ENCODE results near the gene MYO18A. TPM values are rescaled to one million over a fixed set of nuclear protein-coding genes. Genes with fewer than 3 reads are reported as not detected.

Gene MYO18A
- total and polyA plus RNA-seq, 10 of the 15 experiments (the other 5 are each of a cell fraction or from before 2014, with no cell fraction given) = 2.9 to 66.0 (median 24.5) TPM

DNA sequence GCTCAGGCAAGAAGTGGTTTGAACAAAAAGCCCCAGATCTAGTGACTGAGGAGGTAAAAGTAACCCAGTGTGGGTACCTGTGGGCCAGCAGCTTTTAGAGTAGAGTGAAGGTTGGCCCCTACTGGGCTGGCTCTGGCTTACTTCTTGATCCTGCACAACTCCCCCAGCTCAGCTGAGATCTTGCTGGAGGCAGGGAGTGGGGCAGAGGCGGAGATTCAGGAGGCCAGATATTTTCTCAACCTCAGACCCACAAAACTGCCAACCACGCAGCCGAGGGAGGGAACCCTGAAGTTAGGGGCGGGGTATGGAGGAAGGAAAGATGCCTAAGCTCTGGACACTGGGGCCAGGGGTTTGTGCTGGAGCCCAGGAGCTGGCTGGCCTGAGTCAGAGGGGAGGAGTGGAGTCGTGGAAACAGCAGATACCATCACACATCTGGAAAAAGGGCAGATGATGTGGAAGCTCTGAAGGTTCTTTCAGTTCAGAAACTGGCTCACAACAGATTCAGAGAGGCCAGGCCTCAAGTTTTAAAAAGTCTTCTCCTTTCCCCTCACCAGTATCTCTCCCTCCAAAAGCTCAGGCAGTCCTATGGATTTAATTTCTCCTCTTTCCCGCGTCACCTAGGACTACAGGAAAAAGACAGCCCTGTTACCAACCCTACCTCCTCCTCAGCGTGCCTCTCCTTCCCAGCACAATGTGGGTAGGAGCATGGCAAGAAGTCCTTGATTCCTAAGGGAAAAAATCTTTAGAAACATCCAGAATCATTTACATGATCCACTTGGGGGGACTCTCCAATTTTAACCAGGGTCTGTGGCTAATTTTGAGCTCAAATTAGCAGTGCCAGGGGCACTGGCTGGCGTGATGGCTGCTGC is 48.1 kb downstream of the MYO18A start:
- intact Hi-C loops (cut with micrococcal nuclease; ENCODE audit: unreplicated experiment) (no loop called here), in situ Hi-C loops (cut with MboI) (no loop called here)
- H4K20me1 ChIP-seq (ENCODE audit: control insufficient read depth, insufficient read depth) = no peaks in the 10 kb centered on the region
- H3K27me3 ChIP-seq (replicated peaks in 1 of 2; ENCODE audit: control insufficient read depth in 2 of 2, insufficient read depth in 2 of 2, low read length in 1 of 2) = no peaks in the 10 kb centered on the region
- no peak for ATAC-seq
- H3K4me3 ChIP-seq = no peak overlapping the region
- H3K4me2 ChIP-seq (ENCODE audit: control insufficient read depth, insufficient read depth) = no peak overlapping the region
- no peak overlapping the region for H3K27ac ChIP-seq (ENCODE audit: control insufficient read depth, insufficient read depth)
- ChIA-PET SMC1A (ENCODE audit: uncharacterized antibody, unreplicated experiment) (interaction anchor here (1.1 to 2.6 kb wide), 5 partner anchors 8 to 159 kb away, joined by 3 to 10 read pairs (median 4); no protein-coding TSS in a partner anchor), RAD21 (ENCODE audit: unreplicated experiment) (interaction anchor here (1.1 to 1.8 kb wide), 4 partner anchors 8 to 180 kb away, joined by 3 to 6 read pairs (median 4); partner anchors contain the start of gene PHF12), POLR2A (no interaction called here), CTCF (interaction anchor here (0.7 to 14.0 kb wide), 11 partner anchors 8 to 198 kb away, joined by 3 to 371 read pairs (median 5); partner anchors contain the start of gene MYO18A)
- H2AFZ ChIP-seq (ENCODE audit: control insufficient read depth, low read depth, low read length) = no peak overlapping the region
- H3K9ac ChIP-seq (ENCODE audit: control insufficient read depth, insufficient read depth, low read length) = no peak overlapping the region
- WGBS (ENCODE audit: insufficient coverage, insufficient replicate concordance, low lambda C conversion rate, missing lambda C conversion rate) = 70% methylated on average over 9 of the region's 9 CpGs
- FAIRE-seq = no peak
- H3K36me3 ChIP-seq (ENCODE audit: control insufficient read depth in 2 of 2, insufficient read depth in 2 of 2, low read length in 1 of 2) = peaks cover 7 to 8% of the 10 kb centered on the region in 2 experiments; a peak in 3 of 4 replicates
- no peak for DNase-seq (ENCODE audit: low read depth, low spot score)
- no peaks in the 10 kb centered on the region for H3K79me2 ChIP-seq (ENCODE audit: control insufficient read depth, insufficient read depth, low read length)
- no TSS peak for BruUV-seq (replicated peaks)
- H3K4me1 ChIP-seq (ENCODE audit: control insufficient read depth, insufficient read depth, low read length) = no peaks in the 10 kb centered on the region
- TF ChIP-seq, protein P1, sequence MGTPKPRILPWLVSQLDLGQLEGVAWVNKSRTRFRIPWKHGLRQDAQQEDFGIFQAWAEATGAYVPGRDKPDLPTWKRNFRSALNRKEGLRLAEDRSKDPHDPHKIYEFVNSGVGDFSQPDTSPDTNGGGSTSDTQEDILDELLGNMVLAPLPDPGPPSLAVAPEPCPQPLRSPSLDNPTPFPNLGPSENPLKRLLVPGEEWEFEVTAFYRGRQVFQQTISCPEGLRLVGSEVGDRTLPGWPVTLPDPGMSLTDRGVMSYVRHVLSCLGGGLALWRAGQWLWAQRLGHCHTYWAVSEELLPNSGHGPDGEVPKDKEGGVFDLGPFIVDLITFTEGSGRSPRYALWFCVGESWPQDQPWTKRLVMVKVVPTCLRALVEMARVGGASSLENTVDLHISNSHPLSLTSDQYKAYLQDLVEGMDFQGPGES (IDR thresholded peaks at IDR 0.05) = no peak
- no peaks in the 10 kb centered on the region for H3K9me3 ChIP-seq (replicated peaks; ENCODE audit: control insufficient read depth, insufficient read depth, low read length)

GRCh38 chr17:29129731-29130130 is 50.5 kb downstream of the MYO18A start:
- intact Hi-C loops (cut with micrococcal nuclease; ENCODE audit: unreplicated experiment) (no loop called here), in situ Hi-C loops (cut with MboI) (no loop called here)
- ChIA-PET RAD21 (ENCODE audit: unreplicated experiment) (no interaction called here), SMC1A (ENCODE audit: uncharacterized antibody, unreplicated experiment) (interaction anchor here (1.0 kb wide), 1 partner anchor 10 kb away, joined by 3 read pairs; no protein-coding TSS in a partner anchor), CTCF (interaction anchor here (0.7 to 14.0 kb wide), 4 partner anchors 10 to 90 kb away, joined by 3 to 371 read pairs (median 11); no protein-coding TSS in a partner anchor), POLR2A (interaction anchor here (0.6 to 1.9 kb wide), 2 partner anchors 10 to 176 kb away, joined by 4 read pairs; no protein-coding TSS in a partner anchor)
- no peak overlapping the region for H3K27ac ChIP-seq (ENCODE audit: control insufficient read depth, insufficient read depth)
- BruUV-seq (replicated peaks) = no TSS peak
- FAIRE-seq (no peak), ATAC-seq (no peak), DNase-seq (ENCODE audit: low read depth, low spot score) (no peak)
- no peaks in the 10 kb centered on the region for H4K20me1 ChIP-seq (ENCODE audit: control insufficient read depth, insufficient read depth)
- no peak overlapping the region for H2AFZ ChIP-seq (ENCODE audit: control insufficient read depth, low read depth, low read length)
- no peaks in the 10 kb centered on the region for H3K4me1 ChIP-seq (ENCODE audit: control insufficient read depth, insufficient read depth, low read length)
- no peaks in the 10 kb centered on the region for H3K79me2 ChIP-seq (ENCODE audit: control insufficient read depth, insufficient read depth, low read length)
- WGBS (ENCODE audit: insufficient coverage, insufficient replicate concordance, low lambda C conversion rate, missing lambda C conversion rate) = 100% methylated on average over 4 of the region's 4 CpGs
- no peak overlapping the region for H3K4me2 ChIP-seq (ENCODE audit: control insufficient read depth, insufficient read depth)
- H3K4me3 ChIP-seq = no peak overlapping the region
- no peaks in the 10 kb centered on the region for H3K9me3 ChIP-seq (replicated peaks; ENCODE audit: control insufficient read depth, insufficient read depth, low read length)
- no peak overlapping the region for H3K9ac ChIP-seq (ENCODE audit: control insufficient read depth, insufficient read depth, low read length)
- no peaks in the 10 kb centered on the region for H3K27me3 ChIP-seq (replicated peaks in 1 of 2; ENCODE audit: control insufficient read depth in 2 of 2, insufficient read depth in 2 of 2, low read length in 1 of 2)
- H3K36me3 ChIP-seq (ENCODE audit: control insufficient read depth in 2 of 2, insufficient read depth in 2 of 2, low read length in 1 of 2) = peaks cover 4 to 7% of the 10 kb centered on the region in 2 experiments; a peak in 3 of 4 replicates
- TF ChIP-seq TARDBP (IDR thresholded peaks at IDR 0.05; ENCODE audit: borderline replicate concordance) (no peak), YY1 (IDR thresholded peaks at IDR 0.05; ENCODE audit: low read depth, low read length) (no peak), SKIL (IDR thresholded peaks at IDR 0.05; ENCODE audit: low read depth, poor library complexity, severe bottlenecking) (no peak), IRF4 (IDR thresholded peaks at IDR 0.05; ENCODE audit: low read depth, low read length) (no peak), SRF (IDR thresholded peaks at IDR 0.05; ENCODE audit: low read depth in 2 of 2, low read length in 2 of 2) (no peak), ZNF24 (IDR thresholded peaks at IDR 0.05) (no peak), ZNF622 (IDR thresholded peaks at IDR 0.05) (no peak), FOXM1 (IDR thresholded peaks at IDR 0.05; ENCODE audit: low read depth, low read length) (no peak)
- TF ChIP-seq, protein P2, sequence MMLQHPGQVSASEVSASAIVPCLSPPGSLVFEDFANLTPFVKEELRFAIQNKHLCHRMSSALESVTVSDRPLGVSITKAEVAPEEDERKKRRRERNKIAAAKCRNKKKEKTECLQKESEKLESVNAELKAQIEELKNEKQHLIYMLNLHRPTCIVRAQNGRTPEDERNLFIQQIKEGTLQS (IDR thresholded peaks at IDR 0.05; ENCODE audit: borderline replicate concordance, extremely low read depth, low read depth, low read length) = no peak

Data from GM12878 (cell line).